ENCODE results near the gene KLHL13.

DNA sequence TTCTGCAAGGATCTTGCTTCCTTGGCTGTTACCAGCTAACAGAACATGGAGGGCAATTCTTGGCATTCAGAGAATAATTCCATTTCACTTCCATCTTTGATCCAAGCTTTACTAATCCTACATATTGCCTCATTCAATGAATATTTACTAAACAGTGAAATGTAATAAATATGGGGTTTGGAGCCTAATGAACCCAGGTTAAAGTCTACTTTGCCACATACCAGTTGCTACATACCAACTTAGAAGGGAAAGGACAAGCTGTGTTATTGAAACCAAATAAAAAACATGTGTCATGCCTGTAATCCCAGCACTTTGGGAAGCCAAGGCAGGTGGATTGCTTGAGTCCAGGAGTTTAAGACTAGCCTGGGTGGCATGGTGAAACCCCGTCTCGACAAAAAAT lies 265.6 kb downstream of the KLHL13 start:
- TF ChIP-seq POLR2A (IDR thresholded peaks at IDR 0.05; ENCODE audit: low read length) (no peak), GATA1 (IDR thresholded peaks at IDR 0.05; ENCODE audit: low read depth, low read length) (no peak)

Measured in erythroblast (primary cell).